HG03175 (cell line): ENCODE measurements around the gene TPD52L2.
A peak's percentile ranks its signal among the peaks of the same experiment; 100 is the strongest.
"Not testable (repeated sequence)": the region's sequence is repeated elsewhere in the genome, so short reads cannot be mapped to it uniquely, and the experiment has no call there.

Source experiments
- ATAC-seq: cut with Tn5 transposase; IDR thresholded peaks from one replicate; pipeline ENCODE4 v1.9.1; 2021; ENCODE audit warnings: mild to moderate bottlenecking, moderate library complexity; ENCODE audit not compliant: unreplicated experiment

The TPD52L2 gene

GRCh38 chr20:63835021-63835858, 29.8 kb upstream of the TPD52L2 start:
- no peak for ATAC-seq

GRCh38 chr20:63836458-63837344, 28.4 kb upstream of the TPD52L2 start:
- no peak for ATAC-seq

GRCh38 chr20:63837479-63837878, 27.6 kb upstream of the TPD52L2 start:
- no peak for ATAC-seq

- ATAC-seq = no peak
These were observed 25.4 kb upstream of the TPD52L2 start for GRCh38 chr20:63839620-63840019.

DNA sequence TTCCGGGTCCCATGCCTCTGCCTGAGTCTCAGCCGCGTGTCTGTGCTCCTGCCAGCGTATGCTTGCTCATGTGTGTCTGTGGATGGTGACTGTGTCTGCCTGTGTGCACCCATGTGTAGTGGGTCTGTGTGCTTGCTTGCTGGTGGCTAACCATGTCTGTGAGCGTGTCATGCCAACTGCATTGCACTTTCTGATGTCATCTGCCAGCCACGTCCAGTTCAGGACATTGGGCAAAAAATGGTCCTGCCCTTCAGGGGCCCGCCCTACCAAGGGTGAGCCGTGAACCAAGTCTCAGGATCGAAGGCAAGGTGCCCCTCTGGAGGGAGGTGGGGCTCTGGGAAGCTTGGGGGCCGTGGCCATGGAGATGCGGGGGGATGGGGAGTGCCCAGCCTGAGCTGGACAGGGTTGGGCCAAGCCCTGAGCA, 24.7 kb upstream of the TPD52L2 start:
- no peak for ATAC-seq

- no peak for ATAC-seq
These were observed 22.8 kb upstream of the TPD52L2 start for GRCh38 chr20:63842258-63842657.

GRCh38 chr20:63843222-63843621, 21.8 kb upstream of the TPD52L2 start:
- no peak for ATAC-seq

DNA sequence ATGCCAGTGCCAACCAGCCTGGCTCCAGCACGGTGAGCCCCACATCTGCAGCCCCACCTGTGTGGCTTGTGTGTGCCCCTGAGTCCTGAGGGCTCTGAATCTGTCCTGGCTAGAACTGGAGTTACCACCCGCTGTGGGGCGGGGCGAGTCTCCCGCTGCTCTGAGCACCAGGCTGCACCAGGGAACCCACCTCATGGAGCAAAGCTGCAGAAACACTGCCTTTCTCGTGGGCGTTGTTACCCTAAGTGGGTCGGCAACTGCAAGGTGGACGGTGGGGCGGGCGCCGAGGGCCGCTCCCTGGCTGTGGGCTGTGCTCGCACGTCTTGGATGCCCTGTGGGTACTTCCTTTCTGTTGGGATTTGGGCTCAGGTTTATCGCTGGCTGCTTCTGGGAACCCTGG, 21.3 kb upstream of the TPD52L2 start:
- ATAC-seq = no peak

GRCh38 chr20:63844511-63844991, 20.5 kb upstream of the TPD52L2 start:
- no peak for ATAC-seq

DNA sequence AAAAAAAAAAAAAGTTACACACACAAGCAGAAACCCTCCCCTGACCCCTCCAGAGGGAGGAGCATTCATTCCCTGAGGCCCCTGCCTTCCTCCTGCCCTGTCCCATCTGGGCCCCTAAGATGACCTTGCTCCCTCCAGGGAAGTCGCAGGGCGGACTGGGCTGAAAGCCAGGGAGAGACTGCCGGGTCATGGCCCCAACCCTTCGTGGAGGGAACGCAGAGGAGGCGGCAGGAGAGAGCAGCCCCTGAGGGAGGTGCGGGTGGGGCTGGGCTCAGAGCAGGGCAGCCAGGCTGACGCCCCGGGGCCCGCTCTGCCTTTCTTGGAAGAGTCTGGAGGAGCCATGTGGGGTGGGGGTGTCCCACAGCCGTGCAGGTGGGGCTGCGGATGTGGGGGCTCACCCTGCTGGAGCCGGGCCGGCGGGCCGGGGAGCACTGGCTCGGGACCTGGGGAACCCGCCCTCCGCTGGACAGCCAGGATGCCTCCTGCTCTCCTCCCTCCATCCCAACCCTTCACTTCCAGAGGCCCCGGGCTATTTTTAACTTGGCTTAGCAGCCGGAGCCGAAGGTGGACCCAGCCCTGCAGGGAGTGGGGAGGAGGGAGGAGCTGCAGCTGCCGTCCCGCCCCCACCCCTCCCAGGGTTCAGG, 18.8 kb upstream of the TPD52L2 start:
- no peak for ATAC-seq

GRCh38 chr20:63846888-63847236, 18.2 kb upstream of the TPD52L2 start:
- ATAC-seq = no peak

DNA sequence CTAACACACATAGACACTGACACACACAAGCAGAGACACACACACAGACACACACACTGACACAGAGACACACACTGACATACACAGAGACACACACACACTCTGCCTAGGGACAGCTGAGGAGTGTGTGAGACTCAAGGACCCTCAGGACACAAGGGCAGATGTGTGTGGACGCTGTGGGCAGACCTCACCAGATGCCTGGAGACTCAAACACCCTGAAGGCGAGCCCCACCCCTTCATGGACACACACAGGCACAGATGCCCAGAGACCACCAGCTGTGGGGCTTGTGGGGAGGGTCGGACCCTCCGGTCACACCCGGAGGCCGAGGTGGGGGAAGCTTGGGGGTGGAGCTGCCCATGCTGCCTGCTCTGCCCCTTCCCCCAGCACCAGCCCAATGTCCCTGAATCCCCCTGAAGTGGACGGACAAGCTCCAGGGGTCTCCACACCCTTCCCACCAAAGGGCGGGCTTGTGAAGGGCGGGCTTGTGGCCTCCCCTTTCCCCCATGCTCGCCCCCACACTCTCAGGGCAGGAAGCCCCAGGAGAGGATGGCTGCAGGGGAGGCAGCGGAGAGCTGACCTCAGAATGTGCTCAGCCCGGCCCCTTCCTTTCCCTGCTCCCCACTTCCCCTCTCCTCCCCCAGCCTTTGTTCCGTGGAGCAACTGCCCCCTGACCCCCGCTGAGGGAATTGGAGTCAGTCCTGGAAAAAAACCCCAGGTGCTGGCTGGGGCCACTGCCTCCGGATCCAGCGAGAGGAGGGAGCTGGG, 17.6 kb upstream of the TPD52L2 start:
- ATAC-seq = no peak

GRCh38 chr20:63848003-63848911, 16.8 kb upstream of the TPD52L2 start:
- ATAC-seq = no peak

DNA sequence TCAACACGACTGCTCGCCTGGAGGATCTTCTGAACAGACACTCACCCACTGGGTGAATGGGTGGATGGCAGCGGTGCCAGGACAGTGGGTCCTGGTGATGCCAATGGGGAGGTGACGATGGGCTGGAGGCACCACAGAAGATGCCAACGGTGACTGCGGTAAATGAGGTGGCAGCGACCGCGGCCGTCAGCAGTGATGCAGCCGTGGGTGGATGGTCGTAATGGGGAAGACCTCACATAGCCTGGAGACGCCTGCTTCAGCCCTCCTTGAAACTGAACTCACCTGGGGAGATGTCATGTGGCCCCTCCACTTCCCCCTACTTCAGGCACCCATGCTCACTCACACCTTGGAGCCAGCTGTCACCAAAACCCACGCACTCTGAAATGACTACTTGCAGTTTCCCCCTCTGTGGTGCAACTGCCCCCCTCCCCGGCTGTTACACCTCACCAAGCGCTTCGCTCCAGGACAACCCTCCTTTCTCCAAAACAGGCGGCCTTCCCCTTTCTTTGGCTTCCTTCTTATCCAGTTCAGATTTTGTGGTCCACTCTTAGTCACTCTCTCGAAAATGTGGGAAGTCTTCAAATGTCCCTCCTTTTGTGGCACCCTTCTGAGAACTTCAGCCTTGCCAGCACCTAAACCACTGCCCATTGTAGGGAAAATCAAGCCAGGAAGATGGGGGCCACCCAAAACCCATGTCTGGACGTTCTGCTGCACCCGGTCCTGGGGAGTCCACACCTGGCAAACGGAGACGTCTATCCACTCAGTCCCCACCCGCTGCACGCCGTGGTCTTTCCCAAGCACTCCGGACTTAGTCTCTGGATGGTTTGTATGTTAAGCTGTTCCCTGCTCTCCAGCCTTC, 14.2 kb upstream of the TPD52L2 start:
- peak; percentile 68 for ATAC-seq

- ATAC-seq = not testable (repeated sequence)
These were observed 13.5 kb upstream of the TPD52L2 start for GRCh38 chr20:63851548-63851943.

GRCh38 chr20:63853733-63854068, 11.4 kb upstream of the TPD52L2 start:
- ATAC-seq = not testable (repeated sequence)

DNA sequence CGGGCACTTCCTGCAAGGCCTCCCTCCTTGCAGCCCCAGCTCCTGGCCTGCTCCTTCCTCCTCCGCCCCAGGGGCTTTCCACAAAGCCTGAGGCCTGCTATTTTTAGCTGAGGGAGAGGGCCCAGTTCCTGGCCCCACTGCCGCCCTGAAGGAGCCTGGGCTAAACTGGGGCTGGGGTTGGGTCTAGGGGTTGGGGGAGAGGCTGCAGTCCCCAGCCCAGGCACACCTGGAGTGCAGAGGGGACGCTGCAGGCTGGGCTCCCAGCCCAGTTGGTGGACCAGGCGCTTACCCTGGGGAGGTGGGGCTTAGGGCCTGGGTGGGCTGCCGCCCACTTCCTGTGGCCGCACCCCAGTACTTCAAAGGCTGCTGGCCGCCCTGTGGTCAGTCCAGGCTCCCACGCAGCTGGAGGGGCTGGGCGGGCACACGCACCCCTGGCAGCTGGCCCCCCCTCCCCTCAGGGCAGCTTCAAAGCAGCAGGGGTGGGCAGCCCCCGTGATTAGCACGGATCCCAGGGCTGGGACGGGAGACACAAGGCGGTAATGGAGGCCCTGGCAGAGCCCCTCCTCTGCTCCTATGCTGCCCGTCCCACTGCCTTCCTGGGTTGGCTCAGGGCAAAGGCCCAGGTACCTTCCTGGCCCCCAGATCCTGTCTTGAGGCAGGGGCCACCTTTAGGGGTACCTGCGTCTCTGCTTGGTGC, 10.9 kb upstream of the TPD52L2 start:
- no peak for ATAC-seq

GRCh38 chr20:63854766-63855362, 10.2 kb upstream of the TPD52L2 start:
- no peak for ATAC-seq
